ENCODE data around the gene MOXD1.

GRCh38 chr6:132285004-132285780 lies 116.1 kb downstream of the MOXD1 start:
- TF ChIP-seq CTCF (IDR thresholded peaks at IDR 0.05; ENCODE audit: insufficient read depth, low read length, poor library complexity, severe bottlenecking) (no peak), EZH2phosphoT487 (conservative IDR thresholded peaks at IDR 0.05; ENCODE audit: low read length) (no peak)

Data from SU-DHL-6 (cell line).